HG02840 (cell line): ENCODE results near the gene IP6K3.

ENCODE experiments used
- ATAC-seq: cut with Tn5 transposase; IDR thresholded peaks from one replicate; pipeline ENCODE4 v1.9.1; 2021; ENCODE audit warnings: mild to moderate bottlenecking, moderate library complexity, moderate number of reproducible peaks; ENCODE audit not compliant: unreplicated experiment, low FRiP score

The IP6K3 gene

GRCh38 chr6:33694401-33694931, 52.2 kb downstream of the IP6K3 start:
- no peak for ATAC-seq

GRCh38 chr6:33693186-33694105, 53.3 kb downstream of the IP6K3 start:
- no peak for ATAC-seq

GRCh38 chr6:33692760-33693158, 53.9 kb downstream of the IP6K3 start:
- no peak for ATAC-seq

- no peak for ATAC-seq
Observed at GRCh38 chr6:33692078-33692759, 54.5 kb downstream of the IP6K3 start.

- no peak for ATAC-seq
Observed at GRCh38 chr6:33691456-33692077, 55.1 kb downstream of the IP6K3 start.

GRCh38 chr6:33690766-33691165, 55.9 kb downstream of the IP6K3 start:
- ATAC-seq = no peak

- no peak for ATAC-seq
Observed at GRCh38 chr6:33689879-33690278, 56.8 kb downstream of the IP6K3 start.

GRCh38 chr6:33689148-33689494, 57.6 kb downstream of the IP6K3 start:
- no peak for ATAC-seq

- no peak for ATAC-seq
Observed at GRCh38 chr6:33688451-33689147, 58.1 kb downstream of the IP6K3 start.

- no peak for ATAC-seq
Observed at GRCh38 chr6:33688006-33688405, 58.7 kb downstream of the IP6K3 start.

GRCh38 chr6:33686981-33687975, 59.4 kb downstream of the IP6K3 start:
- ATAC-seq = no peak

GRCh38 chr6:33686225-33686924, 60.3 kb downstream of the IP6K3 start:
- no peak for ATAC-seq

GRCh38 chr6:33685411-33686224, 61.1 kb downstream of the IP6K3 start:
- ATAC-seq = no peak

GRCh38 chr6:33684983-33685382, 61.7 kb downstream of the IP6K3 start:
- no peak for ATAC-seq

- ATAC-seq = no peak
Observed at GRCh38 chr6:33684428-33684896, 62.2 kb downstream of the IP6K3 start.

- no peak for ATAC-seq
Observed at GRCh38 chr6:33683576-33684427, 62.9 kb downstream of the IP6K3 start.

GRCh38 chr6:33683051-33683571, 63.6 kb downstream of the IP6K3 start:
- ATAC-seq = no peak
